HG03469 (cell line): ENCODE data around the gene PTGER2.

ENCODE experiments used
- ATAC-seq: cut with Tn5 transposase; IDR thresholded peaks from one replicate; pipeline ENCODE4 v1.9.1; 2021; ENCODE audit warnings: mild to moderate bottlenecking, moderate library complexity, moderate number of reproducible peaks; ENCODE audit not compliant: unreplicated experiment

PTGER2 gene

DNA sequence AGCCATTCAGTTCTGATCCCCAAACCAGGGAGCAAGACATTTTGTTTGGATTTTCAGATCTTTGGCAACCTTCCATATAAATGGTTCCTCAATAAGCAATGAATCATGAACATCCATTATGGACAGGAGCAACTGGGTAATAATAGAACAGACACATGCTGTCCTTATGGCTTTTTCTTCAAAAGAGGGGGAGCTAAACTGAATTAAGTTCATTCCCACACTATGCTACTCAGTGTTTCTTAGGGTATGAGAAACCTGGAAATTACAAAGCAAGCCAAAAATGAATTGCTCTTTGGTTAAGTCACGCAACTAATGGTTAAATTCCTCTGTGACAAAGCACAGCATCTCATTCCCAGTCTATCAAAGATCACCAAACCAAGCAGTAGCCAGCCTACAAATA is 51.0 kb downstream of the PTGER2 start:
- ATAC-seq, result no peak

- no peak for ATAC-seq
Observed at GRCh38 chr14:52366796-52367315, 52.7 kb downstream of the PTGER2 start.

GRCh38 chr14:52369305-52369801 is 55.2 kb downstream of the PTGER2 start:
- no peak for ATAC-seq

DNA sequence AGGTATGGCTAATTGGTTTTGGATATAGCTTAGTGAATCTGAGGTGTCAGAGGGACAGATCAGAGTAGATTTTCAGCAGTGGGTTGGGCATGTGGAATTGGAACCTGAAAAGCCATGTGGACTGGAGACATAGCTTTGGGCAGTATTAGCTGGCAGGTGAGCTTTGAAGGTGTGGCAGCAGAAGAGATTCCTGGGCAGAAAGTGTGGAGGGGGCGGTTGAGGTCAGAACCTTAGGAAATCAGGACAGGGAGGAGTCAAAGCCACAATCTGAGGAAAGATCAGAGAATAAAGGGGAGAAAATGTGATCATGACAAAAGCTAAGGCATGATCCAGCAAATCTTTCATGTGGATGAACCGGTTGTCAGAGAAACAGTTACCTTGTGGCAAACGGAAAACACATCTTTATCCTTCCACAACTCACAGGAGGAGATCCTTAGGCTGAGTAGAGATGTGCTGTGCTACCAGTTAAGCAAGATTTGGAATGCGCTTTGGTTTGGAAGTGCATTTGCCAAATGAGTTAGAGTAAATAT is 56.4 kb downstream of the PTGER2 start:
- no peak for ATAC-seq

DNA sequence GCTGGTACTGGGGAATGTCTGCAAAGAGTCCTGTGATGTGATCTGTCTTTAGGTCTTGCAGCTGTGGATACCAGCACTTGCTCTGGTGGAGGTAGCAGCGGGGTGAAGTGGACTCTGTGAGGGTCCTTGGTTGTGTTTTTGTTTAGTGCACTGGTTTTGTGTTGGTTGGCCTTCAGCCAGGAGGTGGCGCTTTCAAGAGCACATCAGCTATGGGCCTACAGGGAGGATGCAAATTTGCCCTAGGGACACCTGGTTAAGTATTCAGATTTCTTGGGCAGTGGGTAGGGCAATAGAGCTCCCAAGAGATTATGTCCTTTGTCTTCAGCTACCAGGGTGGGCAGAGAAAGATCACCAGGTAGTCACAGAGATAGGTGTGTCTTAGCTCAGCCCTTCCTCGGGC is 63.8 kb downstream of the PTGER2 start:
- ATAC-seq, result no peak
